HG03354 (cell line): ENCODE results near the gene PHF12.

Experiments
- ATAC-seq: cut with Tn5 transposase; IDR thresholded peaks from one replicate; pipeline ENCODE4 v1.9.1; 2021; ENCODE audit warnings: mild to moderate bottlenecking; ENCODE audit not compliant: unreplicated experiment, poor library complexity, severe bottlenecking

The PHF12 gene

GRCh38 chr17:28957277-28957991 is 6.1 kb upstream of the PHF12 start:
- no peak for ATAC-seq

- ATAC-seq: no peak
These were observed 5.5 kb upstream of the PHF12 start for GRCh38 chr17:28956861-28957260.

DNA sequence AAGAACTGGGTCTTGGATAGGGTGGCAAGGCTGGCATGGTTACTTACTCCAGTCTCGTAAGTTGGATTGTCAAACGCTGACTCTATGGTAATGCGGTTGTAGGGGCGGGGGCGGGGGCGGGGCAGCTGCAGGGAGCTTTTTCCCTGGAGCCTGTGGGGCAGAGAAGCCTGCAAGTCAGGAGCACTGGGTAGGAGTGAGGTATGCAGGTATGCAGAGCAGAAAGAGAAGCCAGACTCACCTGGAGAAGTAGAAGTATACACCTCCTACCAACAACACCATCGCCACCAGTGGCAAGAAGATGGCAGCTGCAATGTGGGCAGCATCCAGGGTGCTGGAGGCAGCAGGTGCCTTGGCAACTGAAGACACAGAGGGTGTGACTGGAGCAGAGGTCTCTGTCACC is 4.8 kb upstream of the PHF12 start:
- no peak for ATAC-seq

DNA sequence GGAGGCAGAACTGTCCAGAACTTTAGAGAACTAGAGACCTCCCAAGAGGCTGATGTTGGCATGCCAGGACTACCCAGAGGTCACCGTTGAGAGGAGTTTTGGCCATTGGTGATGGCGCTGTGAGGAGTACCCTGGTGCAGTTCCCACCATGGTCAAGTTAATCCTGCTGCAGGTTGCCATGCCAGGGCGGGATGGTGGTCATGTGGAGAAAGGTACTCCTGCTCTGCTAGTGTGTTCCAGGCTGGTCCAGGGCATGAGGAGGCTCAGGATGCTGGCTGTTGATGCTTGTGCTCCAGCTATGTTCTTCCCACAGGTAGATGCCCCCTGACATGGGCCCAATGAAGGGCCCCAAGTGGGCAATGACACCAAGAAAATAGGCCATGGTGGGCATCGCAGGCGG is 4.1 kb upstream of the PHF12 start:
- no peak for ATAC-seq

- ATAC-seq: no peak
These were observed 3.6 kb upstream of the PHF12 start for GRCh38 chr17:28954886-28955285.

DNA sequence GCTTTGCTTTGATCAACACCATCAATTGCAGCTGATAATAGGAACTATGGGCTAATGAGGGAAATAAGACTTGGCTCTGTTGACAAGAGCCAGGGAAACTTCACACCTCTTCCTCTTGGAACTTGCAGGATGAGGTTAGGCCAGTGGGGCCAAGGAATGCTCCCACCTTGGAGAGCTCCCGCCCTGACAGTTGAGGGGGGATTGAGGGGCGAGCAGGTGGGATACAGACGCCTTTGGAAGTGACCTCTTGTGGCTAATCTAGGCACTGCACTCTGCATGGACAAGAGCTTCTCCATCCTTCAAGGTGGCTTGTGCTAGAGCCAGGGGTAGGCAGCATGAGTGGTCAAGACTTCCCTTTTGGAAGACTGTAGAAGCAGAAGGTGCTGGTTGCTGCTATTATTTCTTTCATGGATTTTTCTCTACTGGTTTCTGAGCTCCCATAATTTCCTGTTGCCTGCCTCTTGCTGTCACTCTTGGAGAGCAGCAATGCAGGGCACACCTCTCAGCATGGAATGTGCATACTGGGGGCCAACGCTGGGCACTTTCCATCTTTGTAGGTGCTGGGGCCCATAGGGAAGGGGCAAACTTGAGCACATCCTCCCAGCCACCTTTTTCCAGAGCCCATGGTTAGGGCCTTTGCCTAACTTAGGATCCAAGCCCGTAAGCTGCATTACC is 2.3 kb upstream of the PHF12 start:
- no peak for ATAC-seq

- peak; percentile 66 for ATAC-seq
These were observed 965 bp upstream of the PHF12 start for GRCh38 chr17:28951991-28952975.

DNA sequence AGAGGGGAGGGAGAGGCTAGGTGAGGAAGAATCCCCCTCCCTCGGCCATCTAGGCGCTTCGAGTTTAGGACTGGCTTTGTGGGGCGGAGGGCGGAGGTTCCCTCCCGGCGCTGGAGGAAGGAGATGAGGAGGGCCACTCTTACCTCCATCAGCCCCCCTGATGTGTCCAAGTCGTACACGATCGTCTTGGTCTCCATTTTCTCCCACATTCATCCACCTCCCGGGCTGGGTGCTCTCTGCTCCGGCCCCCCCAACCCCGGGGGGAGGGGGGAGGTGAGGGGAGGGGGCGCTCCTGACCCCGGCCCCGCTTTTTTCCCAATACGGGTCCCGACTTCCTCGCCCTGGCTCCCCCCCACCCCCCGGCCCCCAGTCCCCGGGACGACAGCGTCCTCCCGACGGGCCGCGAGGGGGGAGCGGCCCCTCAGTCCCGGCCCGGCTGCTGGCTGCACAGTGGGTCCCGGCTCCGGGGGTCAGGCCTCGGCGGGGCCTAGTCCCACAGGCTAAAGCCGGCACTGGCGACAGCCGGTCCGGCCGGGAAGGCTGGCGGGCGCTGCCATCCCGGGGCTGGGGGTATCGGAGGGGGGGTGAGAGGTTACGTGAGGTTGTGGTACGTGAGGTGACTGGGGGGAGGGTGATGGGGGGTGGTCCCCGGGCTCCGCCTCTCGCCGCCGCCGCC is 428 bp downstream of the PHF12 start:
- ATAC-seq: peak; percentile 4

GRCh38 chr17:28950017-28950751 is 1.1 kb downstream of the PHF12 start:
- ATAC-seq: no peak

DNA sequence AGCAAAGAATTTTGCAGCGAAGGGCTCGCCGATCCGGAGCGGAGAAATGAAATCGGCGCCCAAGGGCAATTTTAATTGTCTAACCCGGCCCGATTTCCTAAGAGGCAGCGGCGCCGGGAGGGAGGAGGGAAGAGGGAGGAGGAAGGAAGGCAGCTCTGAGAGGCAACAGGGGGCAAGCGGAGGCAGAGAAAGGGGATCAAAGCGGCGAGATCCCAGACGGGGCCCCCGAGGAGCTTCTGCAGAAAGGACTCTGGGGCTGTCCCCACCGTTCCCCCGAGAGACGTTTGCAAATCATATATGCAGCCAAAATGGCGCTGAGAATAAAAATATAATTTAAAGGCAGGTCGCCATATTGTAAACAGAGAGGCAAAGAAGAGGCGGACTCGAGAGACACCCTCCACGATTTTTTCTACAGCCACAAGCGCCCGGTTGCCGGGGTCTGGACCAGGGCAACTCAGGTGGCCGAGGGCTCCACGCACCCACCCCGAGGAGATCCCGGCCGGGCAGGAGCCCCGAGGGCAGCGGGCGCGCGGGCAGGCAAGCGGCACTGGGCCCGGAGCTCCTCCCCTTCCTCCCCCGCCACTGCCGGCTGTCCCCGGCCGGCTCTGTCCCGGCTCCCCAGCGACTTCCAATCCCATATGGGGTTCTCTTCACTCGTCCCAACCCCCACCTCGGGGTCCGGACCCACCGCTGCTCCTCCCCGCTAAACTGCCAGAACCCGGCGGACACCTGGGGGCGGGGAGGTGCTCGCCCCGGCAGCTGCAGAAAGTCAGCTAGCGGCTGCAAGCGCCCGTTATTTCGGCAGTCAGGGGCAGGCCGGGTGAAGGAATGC is 1.9 kb downstream of the PHF12 start:
- ATAC-seq: no peak

DNA sequence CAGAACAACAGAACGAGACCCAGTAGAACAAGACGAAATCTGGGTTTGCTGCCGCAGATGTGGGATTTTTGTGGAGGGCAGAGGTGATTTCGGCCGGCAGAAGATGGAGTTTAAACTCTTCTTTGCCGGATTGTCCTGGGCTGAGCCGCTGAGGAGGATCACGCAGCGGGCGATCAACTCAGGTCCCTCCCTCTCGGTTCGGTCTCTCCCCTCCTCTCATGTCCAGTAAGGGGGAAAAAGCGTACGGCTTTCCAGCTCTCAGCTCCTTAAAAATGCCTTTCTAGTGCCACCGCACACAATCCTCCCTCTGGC is 2.5 kb downstream of the PHF12 start:
- no peak for ATAC-seq

GRCh38 chr17:28948342-28948741 is 3.0 kb downstream of the PHF12 start:
- ATAC-seq: no peak

- ATAC-seq: no peak
These were observed 3.7 kb downstream of the PHF12 start for GRCh38 chr17:28947639-28948038.

DNA sequence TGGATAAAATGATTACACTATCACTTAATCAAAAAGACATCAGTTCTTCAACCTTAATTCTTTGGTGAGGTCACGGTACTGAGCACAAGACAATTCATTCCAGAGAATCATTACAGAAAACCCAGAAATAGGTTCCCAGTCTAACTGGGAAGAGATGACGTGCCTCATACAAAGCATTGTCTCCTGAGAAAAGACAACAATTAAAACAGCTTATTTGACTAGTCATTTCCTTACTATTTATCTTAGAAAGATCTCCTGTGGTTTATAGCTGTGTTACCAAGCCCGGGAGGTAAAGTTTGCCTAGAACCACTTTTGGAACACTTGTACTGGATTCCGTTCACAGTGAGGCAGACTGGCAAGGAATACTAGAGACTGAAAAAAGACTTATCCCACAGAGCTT is 5.1 kb downstream of the PHF12 start:
- ATAC-seq: no peak

DNA sequence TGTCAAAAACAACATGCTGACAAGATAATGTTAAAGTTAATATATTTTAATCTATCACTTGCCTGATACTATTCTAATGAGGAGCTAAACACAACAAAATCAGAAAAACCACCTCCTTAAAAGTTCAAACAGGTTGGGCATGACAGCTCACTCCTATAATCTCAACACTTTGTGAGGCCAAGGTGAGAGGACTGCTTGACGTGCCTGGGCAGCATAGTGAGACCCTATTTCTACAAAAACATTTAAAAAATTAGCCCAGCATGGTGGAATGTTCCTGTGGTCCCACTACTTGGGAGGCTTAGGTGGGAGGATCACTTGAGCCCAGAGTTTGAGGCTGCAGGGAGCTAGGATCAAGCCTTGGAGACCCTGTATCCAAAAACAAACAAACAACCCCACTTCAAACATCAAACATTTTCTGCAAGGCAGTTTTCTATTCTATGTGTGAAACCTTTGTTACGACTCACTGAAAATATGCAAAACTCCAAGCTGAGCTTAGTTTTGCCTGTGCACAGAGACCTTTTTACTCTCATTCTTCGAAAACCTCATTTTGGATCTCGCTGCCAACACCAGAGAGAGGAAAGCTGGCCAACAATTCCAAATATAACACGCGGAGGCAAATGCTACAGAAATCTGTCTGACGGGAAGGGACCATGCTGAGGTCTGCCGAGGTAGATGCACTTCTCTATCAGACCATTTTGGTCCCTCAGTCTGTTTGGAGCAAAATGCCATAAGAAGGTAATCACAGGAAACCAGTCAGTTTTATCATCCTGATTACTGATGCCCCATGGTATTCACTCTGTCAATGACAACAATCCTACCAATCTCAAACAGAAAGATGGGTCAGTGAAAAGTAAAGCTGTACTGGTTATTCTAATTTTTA is 6.2 kb downstream of the PHF12 start:
- no peak for ATAC-seq

DNA sequence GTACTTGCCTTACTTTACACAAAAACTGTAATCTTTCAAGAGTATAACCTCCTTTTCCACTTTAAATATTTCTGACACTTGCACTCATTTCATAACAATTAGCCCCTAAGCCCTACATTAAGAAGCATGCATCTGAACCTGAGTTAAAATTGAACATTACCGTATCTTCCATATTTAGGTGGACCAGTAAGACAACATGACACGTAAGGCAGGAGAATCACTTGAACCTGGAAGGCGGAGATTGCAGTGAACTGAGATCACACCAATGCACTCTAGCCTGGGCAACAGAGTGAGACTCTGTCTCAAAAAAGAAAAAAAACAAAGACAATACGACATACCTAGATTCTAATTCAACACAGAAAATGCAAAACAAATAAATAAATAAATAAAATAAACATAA is 7.0 kb downstream of the PHF12 start:
- ATAC-seq: no peak

- ATAC-seq: no peak
These were observed 8.4 kb downstream of the PHF12 start for GRCh38 chr17:28942925-28943324.

- ATAC-seq: no peak
These were observed 10.1 kb downstream of the PHF12 start for GRCh38 chr17:28941251-28941650.
